ENCODE results near the gene PXMP4.
"Not testable (repeated sequence)": the region's sequence is repeated elsewhere in the genome, so short reads cannot be mapped to it uniquely, and the experiment has no call there.

PXMP4 gene

GRCh38 chr20:33761698-33762250 is 41.7 kb upstream of the PXMP4 start:
- TF ChIP-seq CTCF (conservative IDR thresholded peaks at IDR 0.05; ENCODE audit: low read depth, low read length), result no peak
- no peak for DNase-seq (ENCODE audit: low read depth)
- H3K4me3 ChIP-seq (ENCODE audit: low read depth, low read length), result no peak overlapping the region

DNA sequence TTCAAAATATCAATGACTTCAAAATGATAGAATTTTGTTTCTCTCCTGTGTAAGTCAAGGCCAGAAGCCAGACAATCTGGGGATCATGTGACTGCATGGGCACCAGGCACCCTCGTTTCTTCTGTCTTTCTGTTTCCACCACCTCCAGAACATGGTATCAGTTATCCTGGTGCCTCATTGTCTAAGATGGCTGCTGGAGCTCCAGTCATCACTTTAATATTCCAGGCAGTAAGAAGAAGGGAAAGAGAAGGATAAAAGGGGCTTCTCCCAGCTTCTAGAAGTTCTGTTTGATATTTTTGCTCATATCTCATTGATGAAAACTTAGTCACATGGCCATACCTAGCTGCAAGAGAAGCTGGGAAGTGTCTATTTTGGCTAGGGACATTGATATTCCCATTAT is 37.3 kb upstream of the PXMP4 start:
- DNase-seq (ENCODE audit: low read depth), result no peak
- H3K4me3 ChIP-seq (ENCODE audit: low read depth, low read length), result no peak overlapping the region
- TF ChIP-seq CTCF (conservative IDR thresholded peaks at IDR 0.05; ENCODE audit: low read depth, low read length), result no peak

DNA sequence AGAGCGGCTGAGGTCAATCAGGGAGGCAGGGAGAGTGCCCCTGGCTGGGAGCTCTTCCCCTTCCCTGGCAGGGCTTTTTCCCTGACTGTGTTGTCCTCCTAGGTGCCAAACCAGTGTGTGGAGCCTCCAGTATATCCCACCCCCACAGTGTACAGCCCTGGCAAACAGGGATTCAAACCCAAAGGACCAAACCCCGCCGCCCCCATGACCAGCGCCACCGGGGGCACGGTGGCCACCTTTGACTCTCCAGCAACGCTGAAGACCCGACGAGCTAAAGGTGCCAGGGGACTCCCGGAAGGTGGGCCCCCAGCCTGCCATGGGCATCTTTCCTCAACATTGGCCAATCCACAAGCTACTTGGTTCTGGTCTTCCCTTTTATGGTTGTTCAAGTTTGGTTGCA is 36.9 kb upstream of the PXMP4 start:
- no peak overlapping the region for H3K4me3 ChIP-seq (ENCODE audit: low read depth, low read length)
- no peak for DNase-seq (ENCODE audit: low read depth)
- TF ChIP-seq CTCF (conservative IDR thresholded peaks at IDR 0.05; ENCODE audit: low read depth, low read length), result no peak

DNA sequence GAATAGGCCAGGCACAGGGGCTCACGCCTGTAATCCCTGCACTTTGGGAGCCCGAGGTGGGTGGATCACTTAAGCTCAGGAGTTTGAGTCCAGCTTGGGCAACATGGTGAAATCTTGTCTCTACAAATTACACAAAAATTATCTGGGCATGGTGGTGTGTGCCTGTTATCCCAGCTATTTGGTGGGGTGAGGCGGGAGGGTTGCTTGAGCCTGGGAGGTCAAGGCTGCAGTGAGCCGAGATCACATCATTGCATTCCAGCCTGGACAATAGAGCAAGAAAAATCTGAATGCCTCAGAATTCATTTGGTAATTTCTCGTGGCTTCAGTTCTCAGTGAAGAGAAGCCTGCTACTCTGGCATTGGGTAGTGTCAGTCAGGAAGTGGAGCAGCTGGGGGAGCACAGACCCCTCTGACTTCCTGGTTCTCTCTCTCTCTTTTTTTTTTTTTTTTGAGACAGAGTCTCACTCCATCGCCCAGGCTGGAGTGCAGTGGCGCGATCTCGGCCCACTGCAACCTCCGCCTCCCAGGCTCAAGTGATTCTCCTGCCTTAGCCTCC is 35.9 kb upstream of the PXMP4 start:
- not testable (repeated sequence) for DNase-seq (ENCODE audit: low read depth); H3K4me3 ChIP-seq (ENCODE audit: low read depth, low read length)

GRCh38 chr20:33753763-33754162 is 33.7 kb upstream of the PXMP4 start:
- no peak for TF ChIP-seq CTCF (conservative IDR thresholded peaks at IDR 0.05; ENCODE audit: low read depth, low read length)
- peak; percentile 8 for DNase-seq (ENCODE audit: low read depth)
- H3K4me3 ChIP-seq (ENCODE audit: low read depth, low read length), result no peak overlapping the region

GRCh38 chr20:33753143-33753542 is 33.0 kb upstream of the PXMP4 start:
- DNase-seq (ENCODE audit: low read depth), result no peak
- TF ChIP-seq CTCF (conservative IDR thresholded peaks at IDR 0.05; ENCODE audit: low read depth, low read length), result no peak
- H3K4me3 ChIP-seq (ENCODE audit: low read depth, low read length), result no peak overlapping the region

GRCh38 chr20:33751775-33752174 is 31.7 kb upstream of the PXMP4 start:
- H3K4me3 ChIP-seq (ENCODE audit: low read depth, low read length), result no peak overlapping the region
- TF ChIP-seq CTCF (conservative IDR thresholded peaks at IDR 0.05; ENCODE audit: low read depth, low read length), result no peak
- no peak for DNase-seq (ENCODE audit: low read depth)

Measured in choroid plexus epithelial cell (primary cell).